K562 (cell line): ENCODE measurements around the gene ZNF610. TPM values are rescaled to one million over a fixed set of nuclear protein-coding genes. Genes with fewer than 3 reads are reported as not detected.
A peak's percentile ranks its signal among the peaks of the same experiment; 100 is the strongest.
"Not testable (repeated sequence)": the region's sequence is repeated elsewhere in the genome, so short reads cannot be mapped to it uniquely, and the experiment has no call there.

ENCODE experiments used
- ATAC-seq: fragments of 200-7000 bp; cut with Tn5 transposase; 3 replicates; pipeline ENCODE4 v1.9.1; 2020; ENCODE audit warnings: moderate library complexity
- BruUV-seq: library from RNA; stranded (reverse); fragments of 400-500 nt; replicated peaks from 2 replicates; lab custom pipeline; 2021; lab: Mats Ljungman, UMichigan
- CTCF ChIA-PET: fragments of 300-600 bp; formaldehyde crosslinking; extraction: SDS; loops from one replicate; lab custom pipeline; 2021; ENCODE audit warnings: low intra/inter-chr PET ratio; lab: Yijun Ruan, JAX
- POLR2A ChIA-PET: fragments of 300-600, 350-650 bp; sonication (Branson Sonifier 250); formaldehyde crosslinking; extraction: SDS; loops from one replicate; lab custom pipeline; 2021; ENCODE audit warnings: antibody characterized with exemption, inconsistent platforms; lab: Yijun Ruan, JAX
- DNase-seq, 4 experiments: peaks; one replicate each; pipeline versions ENCODE4 v3.0.0 to v3.0.0-alpha.2; 2011 to 2018; ENCODE audit warnings: low spot score in 3 of 4, mixed read lengths in 3 of 4; ENCODE audit errors: extremely low read depth in 1 of 4
- FAIRE-seq: peaks from 2 replicates; lab custom pipeline; 2011; peaks lifted over from hg19 to GRCh38; lab: Jason Lieb, UNC
- H2AFZ ChIP-seq: 2 replicates; pipeline ENCODE4 v1.6.0; 2011; ENCODE audit warnings: low read depth, low read length, control low read depth, inconsistent platforms
- H3K27ac ChIP-seq: fragments of 200-600 bp; 3 replicates; pipeline ENCODE4 v1.8.0; 2011; ENCODE audit warnings: low read depth, mild to moderate bottlenecking, control low read depth, inconsistent platforms, low read length, moderate library complexity, mixed read lengths; ENCODE audit errors: extremely low read depth
- H3K27me3 ChIP-seq, 2 experiments: fragments of 300-600 bp in 1 of 2; 2 replicates in 1 of 2; 3 replicates in 1 of 2; pipeline versions ENCODE4 v1.6.0 to v1.8.0; 2011; ENCODE audit warnings: inconsistent platforms in 2 of 2, low read length in 2 of 2, mild to moderate bottlenecking in 1 of 2, mixed read lengths in 1 of 2, moderate library complexity in 1 of 2; ENCODE audit not compliant: control insufficient read depth in 2 of 2, insufficient read depth in 2 of 2
- H3K36me3 ChIP-seq: fragments of 300-600 bp; 3 replicates; pipeline ENCODE4 v1.8.0; 2011; ENCODE audit warnings: mild to moderate bottlenecking, low read length, inconsistent platforms; ENCODE audit not compliant: control insufficient read depth, insufficient read depth
- H3K4me1 ChIP-seq, 2 experiments: fragments of 200-600 bp in 1 of 2; replicated peaks in 1 of 2; 2 replicates in 1 of 2; 3 replicates in 1 of 2; pipeline versions ENCODE4 v1.5.1 to v1.8.0; 2011; ENCODE audit warnings: inconsistent platforms in 2 of 2, low read length in 2 of 2, mild to moderate bottlenecking in 1 of 2, mixed read lengths in 1 of 2, moderate library complexity in 1 of 2; ENCODE audit not compliant: control insufficient read depth in 2 of 2, insufficient read depth in 2 of 2
- H3K4me2 ChIP-seq: 2 replicates; pipeline ENCODE4 v1.6.1; 2011; ENCODE audit warnings: low read length, control low read depth, inconsistent platforms, mixed read lengths; ENCODE audit not compliant: insufficient read depth
- H3K4me3 ChIP-seq: fragments of 200-600 bp; sonication (generic), shearing (Covaris generic); 2 replicates; pipeline ENCODE4 v1.5.1; 2016; ENCODE audit warnings: control low read depth, inconsistent platforms
- H3K79me2 ChIP-seq: fragments of 200-600 bp; 3 replicates; pipeline ENCODE4 v1.8.0; 2011; ENCODE audit warnings: low read length, inconsistent platforms; ENCODE audit not compliant: control insufficient read depth, insufficient read depth
- H3K9ac ChIP-seq, 2 experiments: 2 replicates each; pipeline versions ENCODE4 v1.6.0 to v1.6.1; 2011; ENCODE audit warnings: low read depth in 2 of 2, low read length in 2 of 2, control low read depth in 1 of 2, inconsistent platforms in 1 of 2, mild to moderate bottlenecking in 1 of 2, mixed read lengths in 1 of 2; ENCODE audit not compliant: insufficient read depth in 1 of 2
- H3K9me1 ChIP-seq: one replicate; pipeline ENCODE4 v1.6.0; 2011; ENCODE audit warnings: inconsistent platforms, mild to moderate bottlenecking, low read length, moderate library complexity; ENCODE audit not compliant: control insufficient read depth, insufficient read depth
- H3K9me3 ChIP-seq: replicated peaks from 2 replicates; pipeline ENCODE4 v1.5.1; 2011; ENCODE audit warnings: low read depth, low read length, inconsistent platforms; ENCODE audit not compliant: control insufficient read depth, insufficient read depth
- H4K20me1 ChIP-seq: replicated peaks from 2 replicates; pipeline ENCODE4 v1.6.1; 2011; ENCODE audit warnings: low read length, inconsistent platforms, mixed read lengths; ENCODE audit not compliant: control insufficient read depth, insufficient read depth
- BCOR ChIP-seq: fragments of 450-650 bp; IDR thresholded peaks from 2 replicates; pipeline ENCODE4 v1.6.1; 2016
- ILF3 ChIP-seq: fragments of 450-650 bp; IDR thresholded peaks from 2 replicates; pipeline ENCODE4 v1.6.1; 2018; ENCODE audit warnings: antibody characterized with exemption, mild to moderate bottlenecking, moderate library complexity, borderline replicate concordance
- KDM1A ChIP-seq, 2 experiments: fragments of 450-650 bp; IDR thresholded peaks; 2 replicates each; pipeline ENCODE4 v1.6.1; 2016; ENCODE audit warnings: mild to moderate bottlenecking in 2 of 2
- TAF1 ChIP-seq: IDR thresholded peaks from 2 replicates; pipeline ENCODE4 v1.6.1; 2011; ENCODE audit warnings: mild to moderate bottlenecking, low read length, moderate library complexity; ENCODE audit not compliant: insufficient read depth, control insufficient read depth, severe bottlenecking; ENCODE audit errors: extremely low read depth
- ZBTB17 ChIP-seq: fragments of 450-650 bp; formaldehyde crosslinking; IDR thresholded peaks from 2 replicates; pipeline ENCODE4 v1.4.0; 2020; ENCODE audit warnings: mild to moderate bottlenecking
- ZNF146 ChIP-seq: IDR thresholded peaks from one replicate; pipeline ENCODE4 v1.6.1; 2018; ENCODE audit warnings: missing compliant biosample characterization; ENCODE audit not compliant: unreplicated experiment
- WGBS: fragments of 100-300 bp; shearing (Covaris generic); methylation state at CpG from one replicate; pipeline ENCODE4 v1.1.6; 2016; ENCODE audit warnings: low coverage, mixed read lengths; ENCODE audit not compliant: insufficient coverage; ENCODE audit errors: missing lambda C conversion rate; 5-methylcytosine and 5-hydroxymethylcytosine counted together
- in situ Hi-C: fragments of 300-500 bp; cut with MboI; formaldehyde crosslinking; loops from 4 replicates; pipeline ENCODE4 v1.15.0; 2018; ENCODE audit warnings: inconsistent platforms, mixed read lengths
- intact Hi-C: fragments of 100-400 bp; cut with micrococcal nuclease; formaldehyde crosslinking; loops from 2 replicates; pipeline ENCODE4 v1.14.2; 2022
- polyA plus RNA-seq, 8 experiments: library from polyadenylated mRNA; depleted of rRNA in 4 of 8; stranded (reverse) in 5 of 8; unstranded in 3 of 8; fragments of >200 nt; fragmentation: Nextera tagmentation in 2 of 8; fragmentation: Illumina TruSeq in 1 of 8; extraction: Ambion mirVana in 2 of 8; extraction: Trizol in 1 of 8; gene quantifications; 2 replicates each; pipeline versions ENCODE4 v1.2.1 to v1.2.3, GENCODE V29; 2011 to 2014; ENCODE audit warnings: inconsistent platforms in 1 of 8, missing spikeins in 1 of 8
- total RNA-seq, 7 experiments: library from RNA; depleted of rRNA in 6 of 7; stranded (reverse); fragments of >200 nt in 6 of 7; fragmentation: Illumina TruSeq in 2 of 7; extraction: Trizol in 2 of 7; gene quantifications; 2 replicates each; pipeline versions ENCODE4 v1.2.1 to v1.2.3, GENCODE V29; 2011 to 2021; ENCODE audit warnings: low replicate concordance in 1 of 7

ZNF610 gene
- total and polyA plus RNA-seq, 9 of the 15 experiments (the other 6 are each of a cell fraction or from before 2014, with no cell fraction given), result not detected

DNA sequence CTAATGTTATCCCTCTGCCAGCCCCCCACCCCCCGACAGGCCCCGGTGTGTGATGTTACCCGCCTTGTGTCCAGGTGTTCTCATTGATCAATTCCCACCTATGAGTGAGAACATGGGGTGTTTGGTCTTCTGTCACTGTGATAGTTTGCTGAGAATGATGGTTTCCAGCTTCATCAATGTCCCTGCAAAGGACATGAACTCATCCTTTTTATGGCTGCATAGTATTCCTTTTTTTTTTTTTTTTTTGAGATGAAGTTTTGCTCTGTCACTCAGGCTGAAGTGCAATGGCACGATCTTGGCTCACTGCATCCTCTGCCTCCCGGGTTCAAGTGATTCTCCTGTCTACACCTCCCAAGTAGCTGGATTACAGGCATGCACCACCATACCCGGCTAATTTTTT is 43.1 kb upstream of the ZNF610 start:
- FAIRE-seq, in situ Hi-C loops: not testable (repeated sequence)

DNA sequence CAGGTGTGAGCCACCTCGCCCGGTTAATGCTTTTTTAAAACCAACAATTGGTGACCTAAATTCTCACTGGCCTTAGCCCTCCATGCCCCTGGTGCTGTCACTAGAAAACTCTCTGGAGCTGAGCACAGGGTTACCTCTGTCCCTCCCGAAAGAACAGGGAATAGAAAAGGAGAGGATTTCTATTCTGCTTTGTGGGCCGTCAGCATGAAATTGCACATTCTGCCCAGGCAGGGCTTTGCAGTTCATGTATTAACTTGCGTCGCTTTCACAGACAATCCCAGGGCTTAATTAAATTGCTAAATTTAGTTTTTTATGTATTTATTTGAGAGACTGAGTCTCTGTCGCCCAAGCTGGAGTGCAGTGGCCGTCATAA is 39.7 kb upstream of the ZNF610 start:
- peaks cover 3 to 7% of the 10 kb centered on the region in 2 experiments; a peak in 2 of 5 replicates for H3K4me1 ChIP-seq
- POLR2A ChIA-PET, result interaction anchor here (0.8 kb wide), 1 partner anchor 10 kb away, joined by 3 read pairs; no protein-coding TSS in a partner anchor
- no peaks in the 10 kb centered on the region for H3K27me3 ChIP-seq
- peaks cover 27% of the 10 kb centered on the region for H3K36me3 ChIP-seq
- H3K79me2 ChIP-seq, result peaks cover 18% of the 10 kb centered on the region
- peaks cover 18% of the 10 kb centered on the region for H3K9me3 ChIP-seq
- BruUV-seq, result TSS peak; percentile 88
- peak overlapping the region; percentile 71 for H3K4me2 ChIP-seq
- H3K27ac ChIP-seq, result peak overlapping the region; percentile 60; the same call in 2 of the 3 replicates
- WGBS, result 50% methylated on average over 8 of the region's 8 CpGs
- intact Hi-C loops (no loop called here), in situ Hi-C loops (no loop called here)
- H3K4me3 ChIP-seq, result peak overlapping the region; percentile 42
- H4K20me1 ChIP-seq, result no peaks in the 10 kb centered on the region
- peak; percentile 44 for ATAC-seq
- H2AFZ ChIP-seq, result peak overlapping the region; percentile 91
- TF ChIP-seq ILF3 (no peak), ZBTB17 (CRISPR knock-in tag) (no peak), TAF1 (peak; percentile 4)
- H3K9ac ChIP-seq, result peak overlapping the region; percentile 56 to 73; a peak in 3 of 4 replicates
- peak; percentile 56 for FAIRE-seq
- peak in 1 of 4 experiments; percentile 12 for DNase-seq
- CTCF ChIA-PET, result no interaction called here
- H3K9me1 ChIP-seq, result no peaks in the 10 kb centered on the region

More for the DNA sequence above, 43.1 kb upstream of the ZNF610 start:
- H2AFZ ChIP-seq, H4K20me1 ChIP-seq, BruUV-seq, H3K4me3 ChIP-seq, POLR2A ChIA-PET, CTCF ChIA-PET, ATAC-seq, H3K9me1 ChIP-seq, H3K27me3 ChIP-seq, H3K79me2 ChIP-seq, H3K4me1 ChIP-seq, DNase-seq, H3K4me2 ChIP-seq, H3K9ac ChIP-seq, intact Hi-C loops, H3K27ac ChIP-seq: not testable (repeated sequence)
- peak; percentile 64 for TF ChIP-seq ZNF146 (CRISPR knock-in tag)
- peak; percentile 76 for TF ChIP-seq BCOR
- 0 out of 4 replicates have a peak, but pooled peaks of 1 of the 2 experiments have one; percentile 6 for TF ChIP-seq KDM1A (IDR thresholded peaks at IDR 0.05)
- Histone ChIP-seq H3K9me3 (peaks cover 15% of the 10 kb centered on the region), H3K36me3 (peaks cover 24% of the 10 kb centered on the region)
- 81% methylated on average over 6 of the region's 6 CpGs for WGBS
